Trophoblast cell (in vitro differentiated cells and primary cell): Measurements from ENCODE around the gene CAMK2B.
A peak's percentile ranks its signal among the peaks of the same experiment; 100 is the strongest.

Experiments used
- DNase-seq, 2 donors: peaks; one replicate each; pipeline ENCODE4 v3.0.0-alpha.2; 2016
- H2AFZ ChIP-seq: 2 replicates; pipeline ENCODE4 v1.6.1; 2013; ENCODE audit warnings: low read length, moderate library complexity, mild to moderate bottlenecking; ENCODE audit not compliant: insufficient read depth, poor library complexity
- H2AK5ac ChIP-seq: 2 replicates; pipeline ENCODE4 v1.6.1; 2013; ENCODE audit warnings: mild to moderate bottlenecking, low read length
- H2BK120ac ChIP-seq: 2 replicates; pipeline ENCODE4 v1.6.1; 2013; ENCODE audit warnings: low read length, mild to moderate bottlenecking, moderate library complexity; ENCODE audit not compliant: insufficient read depth, poor library complexity
- H2BK12ac ChIP-seq: 2 replicates; pipeline ENCODE4 v1.6.1; 2013; ENCODE audit warnings: mild to moderate bottlenecking, low read length, moderate library complexity
- H2BK5ac ChIP-seq: 2 replicates; pipeline ENCODE4 v1.6.1; 2013; ENCODE audit warnings: low read length, low read depth, moderate library complexity, mild to moderate bottlenecking; ENCODE audit not compliant: poor library complexity
- H3K14ac ChIP-seq: 2 replicates; pipeline ENCODE4 v1.6.1; 2013; ENCODE audit warnings: mild to moderate bottlenecking, low read length
- H3K18ac ChIP-seq: 2 replicates; pipeline ENCODE4 v1.6.1; 2013; ENCODE audit warnings: mild to moderate bottlenecking, low read length
- H3K23ac ChIP-seq: 2 replicates; pipeline ENCODE4 v1.6.1; 2013; ENCODE audit warnings: low read length
- H3K27ac ChIP-seq: 2 replicates; pipeline ENCODE4 v1.5.1; 2013; ENCODE audit warnings: low read depth, mild to moderate bottlenecking, inconsistent platforms, low read length, moderate library complexity
- H3K27me3 ChIP-seq: 2 replicates; pipeline ENCODE4 v1.6.1; 2013; ENCODE audit warnings: inconsistent platforms, mild to moderate bottlenecking, low read length, moderate library complexity; ENCODE audit not compliant: insufficient read depth
- H3K36me3 ChIP-seq, 2 experiments: 1 replicate in 1 of 2; 2 replicates in 1 of 2; pipeline ENCODE4 v1.6.1; 2013; ENCODE audit warnings: low read length in 2 of 2, mild to moderate bottlenecking in 2 of 2, moderate library complexity in 1 of 2; ENCODE audit not compliant: insufficient read depth in 2 of 2, control insufficient read depth in 1 of 2
- H3K4ac ChIP-seq: 2 replicates; pipeline ENCODE4 v1.6.1; 2013; ENCODE audit warnings: low read depth, mild to moderate bottlenecking, low read length, moderate library complexity
- H3K4me1 ChIP-seq, 2 experiments: 1 replicate in 1 of 2; 2 replicates in 1 of 2; pipeline ENCODE4 v1.6.1; 2013; ENCODE audit warnings: low read length in 2 of 2, mild to moderate bottlenecking in 2 of 2, moderate library complexity in 1 of 2; ENCODE audit not compliant: insufficient read depth in 2 of 2, control insufficient read depth in 1 of 2
- H3K4me2 ChIP-seq: 2 replicates; pipeline ENCODE4 v1.6.1; 2013; ENCODE audit warnings: inconsistent platforms, mild to moderate bottlenecking, low read length, moderate library complexity
- H3K4me3 ChIP-seq: 2 replicates; pipeline ENCODE4 v1.5.1; 2013; ENCODE audit warnings: mild to moderate bottlenecking, low read depth, low read length, inconsistent platforms
- H3K79me1 ChIP-seq: one replicate; pipeline ENCODE4 v1.6.1; 2013; ENCODE audit warnings: low read length
- H3K79me2 ChIP-seq: 2 replicates; pipeline ENCODE4 v1.6.1; 2013; ENCODE audit warnings: low read length, mild to moderate bottlenecking; ENCODE audit not compliant: control insufficient read depth, insufficient read depth, poor library complexity
- H3K9ac ChIP-seq: 2 replicates; pipeline ENCODE4 v1.6.1; 2013; ENCODE audit warnings: mild to moderate bottlenecking, low read length
- H3K9me3 ChIP-seq: 2 replicates; pipeline ENCODE4 v1.6.1; 2013; ENCODE audit warnings: low read depth, mild to moderate bottlenecking, control low read depth, inconsistent platforms, low read length; ENCODE audit not compliant: insufficient read depth
- H4K12ac ChIP-seq: 2 replicates; pipeline ENCODE4 v1.6.1; 2013; ENCODE audit warnings: low read depth, mild to moderate bottlenecking, low read length, moderate library complexity
- H4K8ac ChIP-seq: 2 replicates; pipeline ENCODE4 v1.6.1; 2013; ENCODE audit warnings: low read depth, mild to moderate bottlenecking, low read length, moderate library complexity
- H4K91ac ChIP-seq: one replicate; pipeline ENCODE4 v1.6.1; 2013; ENCODE audit warnings: low read depth, mild to moderate bottlenecking, low read length, moderate library complexity
- WGBS: extraction: QIAGEN DNeasy Blood & Tissue Kit; methylation state at CpG from one replicate; pipeline ENCODE4 v1.1.7; 2013; ENCODE audit warnings: missing lambda C conversion rate; ENCODE audit not compliant: insufficient read length, insufficient coverage; ENCODE audit errors: extremely low coverage; 5-methylcytosine and 5-hydroxymethylcytosine counted together

Gene CAMK2B

DNA sequence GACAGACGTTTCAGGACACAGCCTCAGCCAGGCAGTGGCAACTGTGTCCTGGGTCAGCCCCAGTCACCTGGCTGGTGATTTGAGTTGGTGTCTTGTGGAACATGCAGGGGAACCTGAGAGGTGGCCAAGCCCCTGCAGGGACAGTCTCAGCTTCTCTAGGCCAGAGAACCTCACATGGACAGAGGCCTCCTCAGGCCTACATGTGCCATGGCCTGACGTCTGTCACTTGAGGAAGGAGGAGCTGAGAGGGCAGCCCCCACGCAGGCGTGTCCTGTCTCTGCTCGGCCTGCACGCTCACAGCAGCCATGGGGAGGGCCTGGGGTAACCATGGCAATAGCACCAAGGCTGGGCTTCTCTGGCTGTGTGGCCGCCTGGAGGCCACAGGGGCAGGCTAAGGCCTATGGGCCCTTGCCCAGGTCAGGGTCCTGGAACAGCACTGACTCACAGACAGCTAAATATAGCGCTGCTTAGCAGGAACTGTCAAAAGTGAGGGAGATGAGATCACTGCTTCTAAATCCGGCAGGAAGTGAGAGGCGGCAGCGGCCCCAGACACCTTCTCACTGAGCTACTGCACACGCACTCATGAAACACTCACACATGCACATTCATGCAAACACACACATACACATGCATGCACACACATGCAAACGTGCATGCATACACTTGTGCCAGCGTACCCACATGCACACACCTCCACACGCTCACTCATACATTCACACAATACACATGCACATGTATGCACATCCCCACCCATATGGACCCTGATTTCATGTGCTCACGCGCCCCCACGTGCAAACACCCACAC lies 67.6 kb downstream of the CAMK2B start:
- Histone ChIP-seq H3K27me3 (no peaks in the 10 kb centered on the region), H3K18ac (peak overlapping the region; percentile 2), H4K8ac (no peak overlapping the region), H2BK120ac (peak overlapping the region; percentile 12), H3K14ac (peak overlapping the region; percentile 35), H3K23ac (no peak overlapping the region), H4K91ac (peak overlapping the region; percentile 17), H3K4me2 (peak overlapping the region; percentile 38), H2BK12ac (no peak overlapping the region), H3K4ac (no peak overlapping the region), H2AFZ (no peak overlapping the region), H2AK5ac (no peak overlapping the region), H3K9ac (no peak overlapping the region), H3K9me3 (no peaks in the 10 kb centered on the region), H3K79me1 (peaks cover 8% of the 10 kb centered on the region), H3K27ac (peak overlapping the region; percentile 5), H2BK5ac (no peak overlapping the region), H4K12ac (no peak overlapping the region), H3K79me2 (no peaks in the 10 kb centered on the region), H3K4me3 (no peak overlapping the region), H3K36me3 (no peaks in the 10 kb centered on the region), H3K4me1 (peaks cover 25 to 26% of the 10 kb centered on the region in 2 experiments)
- DNase-seq = peak; percentile 32 to 36
- WGBS = no CpG with 5 or more reads among the region's 18 CpGs

DNA sequence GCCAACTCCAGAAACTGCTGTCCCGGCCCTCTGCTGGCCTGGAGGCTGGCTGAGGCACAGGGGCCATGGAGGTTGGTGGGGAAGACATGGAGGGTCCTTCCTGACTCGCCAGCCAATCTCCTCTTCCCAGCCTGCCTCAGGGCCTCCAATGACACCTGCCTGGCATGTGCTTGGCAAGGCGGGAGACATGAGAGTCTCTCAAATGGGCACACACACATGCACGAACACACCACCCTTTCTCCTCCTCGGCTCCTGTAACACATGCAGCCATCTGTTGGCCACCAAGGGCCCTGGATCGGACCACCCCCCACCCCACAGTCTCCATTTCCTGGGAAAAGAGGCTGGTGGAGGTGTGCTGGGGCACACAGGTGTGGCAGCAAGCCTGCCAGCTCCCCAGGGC lies 68.2 kb downstream of the CAMK2B start:
- H3K4ac ChIP-seq = no peak overlapping the region
- H3K79me1 ChIP-seq = peaks cover 8% of the 10 kb centered on the region
- H4K8ac ChIP-seq = no peak overlapping the region
- H3K18ac ChIP-seq = peak overlapping the region; percentile 2
- peak overlapping the region; percentile 17 for H4K91ac ChIP-seq
- WGBS = no CpG with 5 or more reads among the region's 6 CpGs
- no peak overlapping the region for H4K12ac ChIP-seq
- H3K79me2 ChIP-seq = no peaks in the 10 kb centered on the region
- peak overlapping the region; percentile 12 for H2BK120ac ChIP-seq
- no peak overlapping the region for H2AFZ ChIP-seq
- DNase-seq = no peak
- no peak overlapping the region for H3K4me2 ChIP-seq
- H3K14ac ChIP-seq = peak overlapping the region; percentile 35
- H2BK5ac ChIP-seq = no peak overlapping the region
- H3K4me1 ChIP-seq = peaks cover 25 to 26% of the 10 kb centered on the region in 2 experiments
- H3K9me3 ChIP-seq = no peaks in the 10 kb centered on the region
- H3K9ac ChIP-seq = no peak overlapping the region
- no peak overlapping the region for H2AK5ac ChIP-seq
- no peak overlapping the region for H3K4me3 ChIP-seq
- no peaks in the 10 kb centered on the region for H3K36me3 ChIP-seq
- H3K27me3 ChIP-seq = no peaks in the 10 kb centered on the region
- H3K27ac ChIP-seq = peak overlapping the region; percentile 5
- H2BK12ac ChIP-seq = no peak overlapping the region
- H3K23ac ChIP-seq = no peak overlapping the region

DNA sequence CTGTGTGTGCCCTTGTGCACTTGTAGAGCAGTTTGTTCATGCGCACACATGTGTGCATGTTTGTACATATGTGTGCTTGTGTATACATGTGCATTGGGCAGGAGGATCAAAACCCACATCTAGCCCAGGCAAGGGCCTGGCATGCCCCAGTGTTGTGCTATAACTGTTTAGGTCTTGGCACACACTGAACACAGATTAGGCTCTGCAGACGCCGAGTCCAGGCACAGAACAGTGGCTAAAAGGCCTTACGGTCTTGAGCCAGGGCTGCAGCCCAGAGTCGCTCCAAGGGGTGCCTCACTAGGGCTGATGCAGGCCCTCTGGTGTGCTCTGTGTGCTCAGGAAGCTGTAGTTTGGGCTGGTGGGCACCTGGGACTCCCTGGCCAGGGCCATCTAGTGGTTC lies 68.9 kb downstream of the CAMK2B start:
- Histone ChIP-seq H4K8ac (no peak overlapping the region), H3K4me3 (no peak overlapping the region), H3K14ac (no peak overlapping the region), H2AFZ (no peak overlapping the region), H3K27ac (no peak overlapping the region), H2BK5ac (no peak overlapping the region), H3K23ac (no peak overlapping the region), H2BK120ac (no peak overlapping the region), H3K4ac (no peak overlapping the region), H4K91ac (no peak overlapping the region), H3K18ac (no peak overlapping the region), H2AK5ac (no peak overlapping the region), H3K4me2 (no peak overlapping the region), H3K79me2 (no peaks in the 10 kb centered on the region), H3K9me3 (no peaks in the 10 kb centered on the region), H4K12ac (no peak overlapping the region), H2BK12ac (no peak overlapping the region), H3K36me3 (no peaks in the 10 kb centered on the region), H3K4me1 (peaks cover 25 to 26% of the 10 kb centered on the region in 2 experiments), H3K9ac (no peak overlapping the region), H3K79me1 (peaks cover 8% of the 10 kb centered on the region), H3K27me3 (no peaks in the 10 kb centered on the region)
- no peak for DNase-seq
- no CpG with 5 or more reads among the region's 5 CpGs for WGBS

DNA sequence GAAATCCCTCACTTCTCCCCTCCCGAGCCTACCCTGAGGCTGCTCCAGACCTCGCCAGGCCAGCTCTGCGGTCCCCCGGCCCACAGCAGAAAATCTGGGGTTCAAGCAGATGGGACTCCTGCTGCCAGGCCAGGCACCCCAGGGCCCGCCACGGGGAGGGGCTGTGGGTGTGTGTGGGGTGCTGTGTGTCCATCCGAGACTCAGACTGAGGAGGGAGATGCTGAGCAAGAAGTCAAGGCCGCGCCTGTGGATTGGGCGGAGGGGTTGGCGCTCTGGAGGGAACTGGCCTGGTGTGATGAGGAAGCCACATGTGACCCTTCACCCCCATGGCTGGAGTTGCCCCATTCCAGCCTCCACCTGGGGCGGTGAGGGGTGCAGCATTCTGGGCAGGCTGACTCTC lies 73.5 kb downstream of the CAMK2B start:
- H3K27me3 ChIP-seq = no peaks in the 10 kb centered on the region
- no peak overlapping the region for H3K23ac ChIP-seq
- H3K4me1 ChIP-seq = no peaks in the 10 kb centered on the region
- H2AK5ac ChIP-seq = no peak overlapping the region
- H4K12ac ChIP-seq = no peak overlapping the region
- no peak overlapping the region for H4K91ac ChIP-seq
- no peak overlapping the region for H2BK120ac ChIP-seq
- H2BK12ac ChIP-seq = no peak overlapping the region
- H3K14ac ChIP-seq = no peak overlapping the region
- H3K36me3 ChIP-seq = no peaks in the 10 kb centered on the region
- no peak overlapping the region for H3K4me3 ChIP-seq
- H4K8ac ChIP-seq = no peak overlapping the region
- DNase-seq = no peak
- H2AFZ ChIP-seq = no peak overlapping the region
- no peak overlapping the region for H3K4ac ChIP-seq
- H3K4me2 ChIP-seq = no peak overlapping the region
- no CpG with 5 or more reads among the region's 12 CpGs for WGBS
- peaks cover 2% of the 10 kb centered on the region for H3K9me3 ChIP-seq
- no peak overlapping the region for H3K27ac ChIP-seq
- no peak overlapping the region for H3K9ac ChIP-seq
- no peaks in the 10 kb centered on the region for H3K79me2 ChIP-seq
- H3K79me1 ChIP-seq = no peaks in the 10 kb centered on the region
- H2BK5ac ChIP-seq = no peak overlapping the region
- H3K18ac ChIP-seq = no peak overlapping the region
